ENCODE data around the gene CRABP1. TPM values are rescaled to one million over a fixed set of nuclear protein-coding genes. Genes with fewer than 3 reads are reported as not detected.

Gene CRABP1
- total RNA-seq, 6 experiments from 2014 or later, result not detected

- WGBS (ENCODE audit: insufficient coverage, low coverage, low lambda C conversion rate, missing lambda C conversion rate), result 77% methylated on average over 2 of the region's 7 CpGs
- TF ChIP-seq POLR2A (IDR thresholded peaks at IDR 0.05) (no peak), CTCF (IDR thresholded peaks at IDR 0.05) (no peak)
- peak in 1 of 3 donors; percentile 13 for DNase-seq
Observed at GRCh38 chr15:78382114-78382880, 42.1 kb downstream of the CRABP1 start.

GRCh38 chr15:78384651-78385050 lies 44.5 kb downstream of the CRABP1 start:
- WGBS (ENCODE audit: insufficient coverage, low coverage, low lambda C conversion rate, missing lambda C conversion rate), result 85% methylated on average over 6 of the region's 7 CpGs
- peak in 1 of 4 donors; percentile 23 for ATAC-seq
- Histone ChIP-seq H3K36me3 (no peaks in the 10 kb centered on the region), H3K27ac (no peak overlapping the region), H3K9me3 (no peaks in the 10 kb centered on the region), H3K27me3 (no peaks in the 10 kb centered on the region), H3K4me3 (no peak overlapping the region), H3K4me1 (no peaks in the 10 kb centered on the region)
- DNase-seq, result peak in 1 of 3 donors; percentile 23
- TF ChIP-seq CTCF (IDR thresholded peaks at IDR 0.05), result no peak
- no peak for TF ChIP-seq POLR2A (IDR thresholded peaks at IDR 0.05)
- intact Hi-C loops (cut with DNase I), result no loop called here

More at GRCh38 chr15:78382114-78382880, 42.1 kb downstream of the CRABP1 start:
- Histone ChIP-seq H3K4me1 (no peaks in the 10 kb centered on the region), H3K9me3 (no peaks in the 10 kb centered on the region), H3K27me3 (no peaks in the 10 kb centered on the region), H3K36me3 (no peaks in the 10 kb centered on the region), H3K27ac (no peak overlapping the region), H3K4me3 (no peak overlapping the region)
- no peak for ATAC-seq
- intact Hi-C loops (cut with DNase I), result no loop called here

- ATAC-seq, result no peak
- Histone ChIP-seq H3K36me3 (no peaks in the 10 kb centered on the region), H3K27ac (no peak overlapping the region), H3K9me3 (no peaks in the 10 kb centered on the region), H3K27me3 (no peaks in the 10 kb centered on the region), H3K4me3 (no peak overlapping the region), H3K4me1 (no peaks in the 10 kb centered on the region)
- TF ChIP-seq POLR2A (IDR thresholded peaks at IDR 0.05), result no peak
- WGBS (ENCODE audit: insufficient coverage, low coverage, low lambda C conversion rate, missing lambda C conversion rate), result 60% methylated on average over 6 of the region's 6 CpGs
- intact Hi-C loops (cut with DNase I), result no loop called here
- DNase-seq, result no peak
Observed at GRCh38 chr15:78387246-78388037, 47.3 kb downstream of the CRABP1 start.

GRCh38 chr15:78388865-78389264 lies 48.7 kb downstream of the CRABP1 start:
- WGBS (ENCODE audit: insufficient coverage, low coverage, low lambda C conversion rate, missing lambda C conversion rate), result 69% methylated on average over 8 of the region's 12 CpGs
- Histone ChIP-seq H3K4me1 (no peaks in the 10 kb centered on the region), H3K36me3 (no peaks in the 10 kb centered on the region), H3K27ac (no peak overlapping the region), H3K9me3 (no peaks in the 10 kb centered on the region), H3K27me3 (no peaks in the 10 kb centered on the region), H3K4me3 (no peak overlapping the region)
- no peak for ATAC-seq
- DNase-seq, result peak in 1 of 3 donors; percentile 16
- intact Hi-C loops (cut with DNase I), result no loop called here
- TF ChIP-seq POLR2A (IDR thresholded peaks at IDR 0.05) (no peak), CTCF (IDR thresholded peaks at IDR 0.05) (no peak)

- ATAC-seq (no peak), DNase-seq (peak in 1 of 3 donors; percentile 22)
- 92% methylated on average over 2 of the region's 7 CpGs for WGBS (ENCODE audit: insufficient coverage, low coverage, low lambda C conversion rate, missing lambda C conversion rate)
- H3K4me3 ChIP-seq, result no peak overlapping the region
- H3K4me1 ChIP-seq, result no peaks in the 10 kb centered on the region
- H3K9me3 ChIP-seq, result no peaks in the 10 kb centered on the region
- H3K27me3 ChIP-seq, result no peaks in the 10 kb centered on the region
- intact Hi-C loops (cut with DNase I), result no loop called here
- H3K27ac ChIP-seq, result no peak overlapping the region
- H3K36me3 ChIP-seq, result no peaks in the 10 kb centered on the region
- TF ChIP-seq POLR2A (IDR thresholded peaks at IDR 0.05) (no peak), CTCF (IDR thresholded peaks at IDR 0.05) (no peak)
Observed at GRCh38 chr15:78389322-78389721, 49.2 kb downstream of the CRABP1 start.

All from right lobe of liver (tissue), 6 donors.